ENCODE data around the gene MFAP2. TPM values are rescaled to one million over a fixed set of nuclear protein-coding genes. Genes with fewer than 3 reads are reported as not detected.
A peak's percentile ranks its signal among the peaks of the same experiment; 100 is the strongest.

The MFAP2 gene
- total RNA-seq, 1 experiment from 2014 or later, result 0.58 TPM

DNA sequence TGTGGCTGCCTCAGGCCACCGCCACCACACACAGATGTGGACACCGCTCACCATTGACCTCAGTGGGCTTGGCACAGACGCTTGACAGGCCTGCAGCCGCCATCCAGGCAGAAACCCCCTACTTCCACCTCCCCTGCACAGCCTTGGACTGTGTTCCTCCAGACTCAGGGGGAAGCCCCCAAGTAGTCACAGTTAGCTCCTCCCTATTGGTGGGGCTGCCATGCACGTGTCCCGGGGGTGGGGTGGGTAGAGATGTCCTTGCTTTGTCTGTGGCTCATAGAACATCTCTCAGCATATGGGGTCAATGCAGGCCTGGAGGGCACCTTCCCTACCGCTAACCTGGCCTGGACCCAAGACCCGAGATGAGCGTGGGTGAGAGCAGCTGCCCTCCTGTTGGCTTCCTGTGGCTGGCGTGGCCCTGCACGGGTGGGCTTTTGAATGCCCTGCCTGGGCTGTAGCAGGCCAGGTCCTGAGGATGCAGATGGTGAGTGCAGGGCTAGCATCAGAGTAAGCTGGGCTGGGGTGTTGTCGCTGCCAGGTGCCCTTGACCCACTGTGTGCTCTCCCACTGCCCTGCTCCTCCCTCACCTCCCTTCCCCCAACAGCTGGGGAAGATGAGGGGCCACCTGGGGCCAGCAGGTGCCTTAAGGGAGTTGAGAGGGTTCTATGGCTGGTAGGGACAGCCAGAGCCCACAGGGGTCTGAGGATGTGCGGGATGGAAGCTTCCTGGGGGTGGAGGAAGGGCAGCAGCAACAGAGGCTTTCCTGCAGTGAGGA is 52.5 kb downstream of the MFAP2 start:
- no peak overlapping the region for H3K4me3 Mint-ChIP-seq (ENCODE audit: unreplicated experiment)
- TF ChIP-seq, protein P1, sequence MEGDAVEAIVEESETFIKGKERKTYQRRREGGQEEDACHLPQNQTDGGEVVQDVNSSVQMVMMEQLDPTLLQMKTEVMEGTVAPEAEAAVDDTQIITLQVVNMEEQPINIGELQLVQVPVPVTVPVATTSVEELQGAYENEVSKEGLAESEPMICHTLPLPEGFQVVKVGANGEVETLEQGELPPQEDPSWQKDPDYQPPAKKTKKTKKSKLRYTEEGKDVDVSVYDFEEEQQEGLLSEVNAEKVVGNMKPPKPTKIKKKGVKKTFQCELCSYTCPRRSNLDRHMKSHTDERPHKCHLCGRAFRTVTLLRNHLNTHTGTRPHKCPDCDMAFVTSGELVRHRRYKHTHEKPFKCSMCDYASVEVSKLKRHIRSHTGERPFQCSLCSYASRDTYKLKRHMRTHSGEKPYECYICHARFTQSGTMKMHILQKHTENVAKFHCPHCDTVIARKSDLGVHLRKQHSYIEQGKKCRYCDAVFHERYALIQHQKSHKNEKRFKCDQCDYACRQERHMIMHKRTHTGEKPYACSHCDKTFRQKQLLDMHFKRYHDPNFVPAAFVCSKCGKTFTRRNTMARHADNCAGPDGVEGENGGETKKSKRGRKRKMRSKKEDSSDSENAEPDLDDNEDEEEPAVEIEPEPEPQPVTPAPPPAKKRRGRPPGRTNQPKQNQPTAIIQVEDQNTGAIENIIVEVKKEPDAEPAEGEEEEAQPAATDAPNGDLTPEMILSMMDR (IDR thresholded peaks at IDR 0.05; ENCODE audit: unreplicated experiment), result no peak
- ChIA-PET CTCF (no interaction called here), POLR2A (interaction anchor here (0.7 to 3.2 kb wide), 2 partner anchors 20 to 32 kb away, joined by 3 to 12 read pairs; no protein-coding TSS in a partner anchor)
- H3K36me3 Mint-ChIP-seq (ENCODE audit: insufficient read depth, unreplicated experiment), result peaks cover 3% of the 10 kb centered on the region
- peak overlapping the region; percentile 36 for H3K27ac Mint-ChIP-seq (ENCODE audit: low read depth, unreplicated experiment)
- H3K27me3 Mint-ChIP-seq (ENCODE audit: insufficient read depth, unreplicated experiment), result no peaks in the 10 kb centered on the region
- intact Hi-C loops (cut with micrococcal nuclease), result no loop called here
- no peak for DNase-seq (ENCODE audit: unreplicated experiment)
- no TSS peak for BruUV-seq (replicated peaks)
- H3K4me1 Mint-ChIP-seq (ENCODE audit: insufficient read depth, unreplicated experiment), result peaks cover 31% of the 10 kb centered on the region
- no peaks in the 10 kb centered on the region for H3K9me3 Mint-ChIP-seq (ENCODE audit: unreplicated experiment)

DNA sequence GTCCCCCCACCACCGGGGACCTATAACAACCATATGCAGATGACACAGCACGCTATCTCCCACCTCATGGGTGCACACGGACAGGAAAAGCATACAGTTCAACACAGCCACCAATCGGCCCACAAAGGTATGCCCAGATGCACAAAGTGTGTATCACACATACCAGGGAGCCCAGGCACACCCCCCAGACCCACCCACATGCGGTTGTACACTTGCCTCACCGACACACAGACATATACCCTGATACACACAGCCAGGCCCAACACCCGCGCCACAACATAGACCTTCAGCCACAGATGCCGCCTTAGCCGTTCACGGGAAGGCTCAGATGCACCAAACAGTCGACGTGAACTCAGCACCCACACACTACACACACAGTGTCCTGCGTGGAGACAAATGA is 53.2 kb downstream of the MFAP2 start:
- ChIA-PET POLR2A (no interaction called here), CTCF (no interaction called here)
- Mint-ChIP-seq H3K36me3 (ENCODE audit: insufficient read depth, unreplicated experiment) (no peaks in the 10 kb centered on the region), H3K4me3 (ENCODE audit: unreplicated experiment) (no peak overlapping the region), H3K27ac (ENCODE audit: low read depth, unreplicated experiment) (peak overlapping the region; percentile 36), H3K27me3 (ENCODE audit: insufficient read depth, unreplicated experiment) (no peaks in the 10 kb centered on the region), H3K9me3 (ENCODE audit: unreplicated experiment) (no peaks in the 10 kb centered on the region), H3K4me1 (ENCODE audit: insufficient read depth, unreplicated experiment) (peaks cover 31% of the 10 kb centered on the region)
- no peak for DNase-seq (ENCODE audit: unreplicated experiment)
- TF ChIP-seq, protein P1 (IDR thresholded peaks at IDR 0.05; ENCODE audit: unreplicated experiment), result no peak
- BruUV-seq (replicated peaks), result no TSS peak
- intact Hi-C loops (cut with micrococcal nuclease), result no loop called here

DNA sequence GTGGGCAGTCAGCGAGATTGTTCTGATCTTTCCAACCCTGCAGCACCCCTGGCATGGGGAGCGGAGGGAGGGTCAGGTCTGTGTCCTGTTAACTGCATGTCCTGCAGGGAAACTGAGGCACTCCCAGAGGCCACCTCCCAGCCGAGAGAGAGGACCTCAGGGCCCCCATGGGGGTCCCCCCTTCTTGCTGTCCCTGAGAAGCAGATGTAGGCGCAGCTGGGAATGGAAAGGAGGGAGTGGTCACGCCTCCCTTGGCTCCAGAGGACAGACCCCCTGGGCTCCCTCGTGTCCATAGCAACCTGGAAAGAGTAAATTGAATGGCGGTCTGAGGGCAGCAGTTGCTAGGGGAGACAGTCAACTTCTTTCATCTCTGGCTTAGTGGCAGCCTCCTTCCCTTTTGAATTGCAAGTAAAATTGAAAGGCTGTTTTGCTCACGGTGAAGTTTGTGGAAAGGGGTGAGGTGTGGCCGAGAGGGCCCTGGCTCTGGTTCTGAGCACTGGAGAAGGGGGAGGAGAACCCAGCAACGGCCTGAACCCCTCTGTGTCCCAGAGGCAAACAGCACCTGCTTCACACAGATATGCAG is 53.8 kb downstream of the MFAP2 start:
- no peaks in the 10 kb centered on the region for H3K9me3 Mint-ChIP-seq (ENCODE audit: unreplicated experiment)
- H3K36me3 Mint-ChIP-seq (ENCODE audit: insufficient read depth, unreplicated experiment), result no peaks in the 10 kb centered on the region
- CTCF ChIA-PET, result interaction anchor here (1.0 to 1.9 kb wide), 4 partner anchors 11 to 306 kb away, joined by 3 to 11 read pairs (median 6); no protein-coding TSS in a partner anchor
- H3K27ac Mint-ChIP-seq (ENCODE audit: low read depth, unreplicated experiment), result peak overlapping the region; percentile 36
- H3K27me3 Mint-ChIP-seq (ENCODE audit: insufficient read depth, unreplicated experiment), result no peaks in the 10 kb centered on the region
- no peak overlapping the region for H3K4me3 Mint-ChIP-seq (ENCODE audit: unreplicated experiment)
- intact Hi-C loops (cut with micrococcal nuclease), result no loop called here
- POLR2A ChIA-PET, result interaction anchor here (0.5 to 2.0 kb wide), 7 partner anchors 7 to 575 kb away, joined by 3 to 27 read pairs (median 7); no protein-coding TSS in a partner anchor
- TF ChIP-seq, protein P1 (IDR thresholded peaks at IDR 0.05; ENCODE audit: unreplicated experiment), result no peak
- H3K4me1 Mint-ChIP-seq (ENCODE audit: insufficient read depth, unreplicated experiment), result peaks cover 35% of the 10 kb centered on the region
- DNase-seq (ENCODE audit: unreplicated experiment), result no peak
- BruUV-seq (replicated peaks), result no TSS peak

Measured in MCF 10A (cell line).